Mesodermal cell (in vitro differentiated cells): Measurements from ENCODE around the gene OCRL.
"Not testable (repeated sequence)": the region's sequence is repeated elsewhere in the genome, so short reads cannot be mapped to it uniquely, and the experiment has no call there.

Source experiments
- H3K27ac ChIP-seq: 2 replicates; pipeline ENCODE4 v1.7.0; 2013; ENCODE audit warnings: mild to moderate bottlenecking, low read depth, low read length, moderate library complexity; ENCODE audit not compliant: severe bottlenecking
- H3K36me3 ChIP-seq: 2 replicates; pipeline ENCODE4 v1.7.1; 2013; ENCODE audit warnings: mild to moderate bottlenecking, low read length, moderate library complexity; ENCODE audit not compliant: control insufficient read depth, insufficient read depth
- H3K4me1 ChIP-seq: one replicate; pipeline ENCODE4 v1.7.1; 2013; ENCODE audit warnings: mild to moderate bottlenecking, low read length; ENCODE audit not compliant: insufficient read depth, control insufficient read depth, poor library complexity, severe bottlenecking
- H3K4me3 ChIP-seq: 2 replicates; pipeline ENCODE4 v1.7.0; 2013; ENCODE audit warnings: low read length, control low read depth, mild to moderate bottlenecking; ENCODE audit not compliant: insufficient read depth, poor library complexity, severe bottlenecking; ENCODE audit errors: extremely low read depth
- H3K9me3 ChIP-seq: 2 replicates; pipeline ENCODE4 v1.7.1; 2013; ENCODE audit warnings: mild to moderate bottlenecking, low read length, moderate library complexity; ENCODE audit not compliant: control insufficient read depth
- WGBS, 2 experiments: methylation state at CpG; one replicate each; pipeline ENCODE4 v1.1.5; 2013; ENCODE audit warnings: missing lambda C conversion rate in 2 of 2; ENCODE audit not compliant: insufficient coverage in 2 of 2; 5-methylcytosine and 5-hydroxymethylcytosine counted together

OCRL gene

DNA sequence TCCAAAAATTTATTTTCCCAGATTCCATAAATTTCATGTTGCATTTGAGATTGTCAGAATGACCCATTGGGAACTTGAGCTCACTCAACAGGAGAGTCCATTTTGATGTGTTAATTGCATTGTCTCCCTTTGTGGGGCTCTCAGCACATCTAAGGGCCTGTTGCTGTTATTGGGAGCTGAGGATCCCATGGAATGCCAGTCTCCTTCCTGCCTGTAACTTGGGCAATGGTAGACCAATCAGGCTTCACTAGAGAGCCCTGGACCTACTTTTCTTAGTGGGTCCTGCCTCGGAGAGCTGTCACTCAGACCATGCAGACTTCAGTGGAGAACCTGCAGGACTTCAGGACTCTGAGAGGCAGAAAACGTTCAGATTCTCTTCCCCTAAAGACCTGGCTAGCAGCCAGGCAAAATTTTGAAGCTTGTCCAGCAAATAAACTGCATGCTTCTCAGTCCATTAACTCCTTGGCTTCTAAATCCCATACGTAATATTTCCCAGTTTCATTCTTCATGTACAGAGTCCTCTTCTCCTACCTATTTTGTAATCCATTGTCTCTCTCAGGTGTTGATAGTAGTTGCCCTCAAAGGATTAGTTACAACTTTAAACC lies 25.1 kb downstream of the OCRL start:
- Histone ChIP-seq H3K4me1 (no peaks in the 10 kb centered on the region), H3K9me3 (no peaks in the 10 kb centered on the region), H3K36me3 (peaks cover 68% of the 10 kb centered on the region), H3K27ac (no peak overlapping the region), H3K4me3 (no peak overlapping the region)
- WGBS, 2 experiments = 69 to 100% methylated on average over 1 to 2 of the region's 3 CpGs

DNA sequence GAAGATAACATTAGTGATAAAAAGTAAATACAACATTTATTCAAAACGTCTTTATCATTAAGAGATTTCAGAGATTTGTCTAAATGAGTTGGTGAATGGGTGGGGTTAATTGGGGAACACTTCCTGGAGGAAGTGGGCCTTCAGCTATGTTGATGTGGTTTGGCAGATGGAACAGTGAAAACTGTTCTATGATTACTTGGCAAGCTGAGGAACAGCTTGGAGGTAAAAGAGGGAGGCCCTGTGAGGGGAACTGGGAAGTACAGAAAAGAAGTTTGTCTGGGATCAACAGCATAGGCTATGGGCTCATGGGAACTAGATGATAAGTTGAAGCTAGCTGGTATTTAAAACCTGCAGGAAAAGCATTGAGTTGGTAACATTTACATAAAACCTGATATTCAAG lies 26.0 kb downstream of the OCRL start:
- Histone ChIP-seq H3K27ac (no peak overlapping the region), H3K4me3 (no peak overlapping the region), H3K9me3 (no peaks in the 10 kb centered on the region), H3K4me1 (no peaks in the 10 kb centered on the region), H3K36me3 (peaks cover 68% of the 10 kb centered on the region)
- WGBS, 2 experiments = no CpG with 5 or more reads among the region's 1 CpG

DNA sequence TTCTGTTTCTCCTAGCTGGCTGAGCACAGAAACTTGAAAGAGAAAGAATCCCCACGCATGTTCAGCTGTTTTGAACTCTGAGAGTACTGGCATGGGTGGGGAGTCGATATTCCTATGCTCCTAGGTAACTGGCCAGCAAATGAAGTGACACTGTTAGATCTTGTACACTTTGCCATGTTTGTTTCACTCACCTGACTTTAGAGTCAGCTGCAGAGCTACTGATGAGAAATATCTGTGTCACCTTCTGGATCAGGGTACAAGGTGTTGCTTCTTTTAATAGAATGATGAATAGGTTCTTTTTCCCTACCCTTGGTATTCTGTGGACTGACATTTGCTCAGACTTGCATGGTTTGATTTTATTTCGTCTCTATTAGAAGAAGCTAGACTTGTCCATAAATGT lies 28.3 kb downstream of the OCRL start:
- Histone ChIP-seq H3K4me3 (no peak overlapping the region), H3K36me3 (peaks cover 69% of the 10 kb centered on the region), H3K9me3 (no peaks in the 10 kb centered on the region), H3K4me1 (no peaks in the 10 kb centered on the region), H3K27ac (no peak overlapping the region)
- no CpG with 5 or more reads among the region's 3 CpGs for WGBS, 2 experiments

DNA sequence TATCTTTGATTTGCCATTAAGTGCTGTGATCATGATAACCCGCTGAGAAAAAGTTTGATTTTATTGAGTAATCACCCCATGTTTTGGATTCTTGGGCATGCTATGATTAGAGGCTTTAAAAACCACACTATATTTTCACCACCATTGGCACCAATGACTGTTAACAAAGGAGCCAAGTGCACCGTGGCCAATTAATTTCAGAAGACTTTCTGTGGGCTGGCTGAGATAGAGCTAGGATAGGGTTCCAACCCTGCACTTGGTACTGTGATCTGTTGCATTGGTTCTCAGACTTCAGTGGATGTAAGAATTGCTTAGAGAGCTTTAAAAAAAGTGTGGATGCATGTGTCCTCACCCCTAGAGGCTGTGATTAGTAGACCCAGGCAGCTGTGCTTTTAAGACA lies 32.4 kb downstream of the OCRL start:
- Histone ChIP-seq H3K27ac (no peak overlapping the region), H3K9me3 (no peaks in the 10 kb centered on the region), H3K4me3 (no peak overlapping the region), H3K36me3 (peaks cover 75% of the 10 kb centered on the region), H3K4me1 (no peaks in the 10 kb centered on the region)
- no CpG with 5 or more reads among the region's 2 CpGs for WGBS, 2 experiments

DNA sequence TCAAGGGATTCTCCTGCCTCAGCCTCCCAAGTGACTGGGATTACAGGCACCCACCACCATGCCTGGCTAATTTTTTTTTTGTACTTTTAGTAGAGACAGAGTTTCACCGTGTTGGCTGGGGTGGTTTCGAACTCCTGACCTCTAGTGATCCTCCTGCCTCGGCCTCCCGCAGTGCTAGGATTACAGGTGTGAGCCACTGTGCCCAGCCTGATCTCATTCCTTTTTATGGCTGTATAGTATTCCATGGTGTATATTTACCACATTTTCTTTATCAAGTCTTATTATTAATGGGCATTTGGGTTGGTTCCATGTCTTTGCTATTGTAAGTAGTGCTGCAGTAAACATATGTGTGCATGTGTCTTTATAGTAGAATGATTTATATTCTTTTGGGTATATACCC lies 33.6 kb downstream of the OCRL start:
- H3K9me3 ChIP-seq, H3K27ac ChIP-seq, H3K4me1 ChIP-seq, H3K4me3 ChIP-seq: not testable (repeated sequence)
- WGBS, 2 experiments = no CpG with 5 or more reads among the region's 4 CpGs
- peaks cover 64% of the 10 kb centered on the region for H3K36me3 ChIP-seq

DNA sequence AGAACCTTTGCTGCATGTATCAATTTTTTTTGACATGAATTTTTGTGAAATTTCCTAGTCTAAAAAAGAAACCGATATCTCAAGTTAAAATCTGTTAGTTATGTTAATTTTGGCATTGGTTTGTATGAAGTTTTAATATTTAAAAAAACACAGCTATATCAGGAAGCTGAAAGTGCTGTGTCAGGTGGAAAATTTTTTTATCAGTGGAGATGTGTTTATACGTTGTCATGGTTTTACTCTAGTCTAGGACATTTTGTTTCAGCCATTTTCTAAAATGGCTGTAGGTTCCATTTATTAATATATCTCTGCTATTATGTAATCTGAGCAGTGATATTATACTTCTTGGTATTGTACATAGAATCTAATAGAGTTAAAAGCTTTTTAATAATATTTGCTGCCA lies 34.2 kb downstream of the OCRL start:
- H3K36me3 ChIP-seq = peaks cover 58% of the 10 kb centered on the region
- no peak overlapping the region for H3K27ac ChIP-seq
- no CpG with 5 or more reads among the region's 2 CpGs for WGBS, 2 experiments

DNA sequence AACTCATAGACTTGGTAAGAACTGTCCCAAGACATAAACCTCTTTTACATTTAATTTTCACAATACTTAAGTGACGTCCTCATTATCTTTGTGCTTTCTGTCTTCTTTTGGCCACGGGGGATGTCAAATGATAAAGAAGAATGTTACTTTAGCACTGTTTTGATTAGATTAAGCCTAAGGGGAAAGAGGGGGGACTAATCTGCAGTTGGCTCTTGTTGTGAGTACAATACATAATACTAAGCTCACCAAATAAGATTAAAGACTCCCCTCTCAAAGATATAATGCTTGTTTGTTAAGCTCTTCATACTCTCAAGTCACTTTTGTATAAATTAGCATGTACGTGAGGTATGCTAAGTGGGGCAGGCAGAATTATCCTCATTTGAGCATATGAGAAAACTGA lies 36.5 kb downstream of the OCRL start:
- Histone ChIP-seq H3K4me1 (no peaks in the 10 kb centered on the region), H3K36me3 (peaks cover 48% of the 10 kb centered on the region), H3K4me3 (no peak overlapping the region), H3K9me3 (no peaks in the 10 kb centered on the region), H3K27ac (no peak overlapping the region)
- no CpG with 5 or more reads among the region's 3 CpGs for WGBS, 2 experiments

More for the DNA sequence above, 34.2 kb downstream of the OCRL start:
- no peak overlapping the region for H3K4me3 ChIP-seq
- H3K4me1 ChIP-seq = no peaks in the 10 kb centered on the region
- no peaks in the 10 kb centered on the region for H3K9me3 ChIP-seq

DNA sequence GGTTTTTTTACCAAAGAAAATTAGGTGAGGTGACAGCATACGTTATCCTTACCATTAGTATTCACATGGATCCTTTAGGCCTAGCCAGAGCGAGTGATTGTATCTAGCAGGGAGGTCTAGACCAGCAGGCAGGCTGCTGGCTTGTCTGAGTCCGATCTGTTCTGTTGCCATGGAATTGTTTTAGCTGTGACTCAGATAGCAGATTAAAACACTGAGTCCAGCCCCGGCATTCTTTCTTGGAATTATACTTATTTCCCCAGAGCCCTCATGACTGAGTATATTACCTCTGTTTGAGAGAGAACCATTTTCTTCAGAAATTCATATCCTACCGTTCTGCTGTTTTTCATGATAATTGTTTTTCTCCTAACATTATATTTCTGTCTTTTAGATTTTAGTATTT lies 37.4 kb downstream of the OCRL start:
- Histone ChIP-seq H3K4me3 (no peak overlapping the region), H3K4me1 (no peaks in the 10 kb centered on the region), H3K9me3 (no peaks in the 10 kb centered on the region), H3K36me3 (peaks cover 39% of the 10 kb centered on the region), H3K27ac (peak overlapping the region; percentile 71)
- no CpG with 5 or more reads among the region's 5 CpGs for WGBS, 2 experiments

DNA sequence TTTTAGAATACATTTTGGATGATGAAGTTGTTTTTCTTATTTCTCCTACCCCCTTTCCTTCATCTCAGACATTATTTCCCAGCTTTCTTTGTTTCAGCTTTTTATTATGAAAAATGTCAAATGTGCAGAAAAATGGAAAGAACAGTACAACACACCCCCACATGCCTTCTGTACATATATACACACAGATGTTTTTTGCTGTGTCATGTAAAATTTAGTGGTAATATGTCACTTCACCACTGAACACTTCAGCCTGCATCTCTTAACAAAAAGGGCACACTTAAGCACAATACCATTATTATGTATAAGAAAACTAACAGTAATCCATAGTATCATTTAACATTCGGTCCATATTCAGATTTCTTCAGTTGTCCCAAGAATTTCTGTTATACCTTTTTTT lies 37.8 kb downstream of the OCRL start:
- Histone ChIP-seq H3K36me3 (peaks cover 37% of the 10 kb centered on the region), H3K9me3 (no peaks in the 10 kb centered on the region), H3K4me3 (no peak overlapping the region), H3K4me1 (no peaks in the 10 kb centered on the region), H3K27ac (peak overlapping the region; percentile 71)
- no CpG with 5 or more reads among the region's 1 CpG for WGBS, 2 experiments

DNA sequence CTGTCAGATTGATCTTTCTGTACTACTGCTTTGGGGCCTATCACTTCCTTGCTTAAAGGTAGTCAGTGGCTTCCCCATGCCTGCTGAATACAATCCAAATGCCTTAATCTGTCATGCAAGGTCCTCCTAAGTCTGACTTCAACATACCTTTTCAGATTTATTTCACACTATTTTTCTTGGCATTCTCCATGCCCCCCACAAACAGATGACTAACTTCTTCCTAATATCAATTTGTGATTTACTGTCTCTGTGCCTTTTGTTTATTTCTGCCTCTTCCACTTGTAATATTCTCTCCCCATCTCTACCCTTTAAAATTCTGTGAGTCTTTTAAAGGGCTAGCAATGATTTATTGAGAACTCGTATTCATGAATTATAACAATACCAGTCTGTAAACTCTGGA lies 41.8 kb downstream of the OCRL start:
- peaks cover 23% of the 10 kb centered on the region for H3K36me3 ChIP-seq
- WGBS, 2 experiments = no CpG with 5 or more reads among the region's 1 CpG
- no peaks in the 10 kb centered on the region for H3K4me1 ChIP-seq
- no peaks in the 10 kb centered on the region for H3K9me3 ChIP-seq
- no peak overlapping the region for H3K27ac ChIP-seq
- H3K4me3 ChIP-seq = no peak overlapping the region

DNA sequence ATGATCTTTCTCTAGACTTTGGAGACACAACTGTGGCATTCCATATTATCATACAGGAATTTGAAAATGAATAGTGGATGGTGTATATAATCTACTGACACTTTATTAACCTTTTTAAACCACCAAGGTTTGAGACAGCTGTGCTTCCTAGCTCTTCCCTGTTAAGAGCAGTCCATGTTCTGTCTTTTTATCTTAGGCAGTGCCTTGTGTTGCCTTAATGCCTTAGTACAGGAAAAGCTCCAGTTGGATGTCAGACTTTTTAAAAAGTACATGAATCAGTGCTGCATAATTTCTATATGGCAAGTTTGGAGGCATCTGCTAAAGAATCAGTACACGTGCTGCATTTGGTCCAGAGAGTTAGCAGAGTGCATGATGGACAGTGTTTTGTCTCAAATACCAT lies 45.1 kb downstream of the OCRL start:
- peaks cover 48% of the 10 kb centered on the region for H3K36me3 ChIP-seq
- no peak overlapping the region for H3K4me3 ChIP-seq
- no peaks in the 10 kb centered on the region for H3K4me1 ChIP-seq
- 100% methylated on average over 1 of the region's 1 CpG; no CpG with 5 or more reads in 1 of the 2 experiments for WGBS, 2 experiments
- H3K9me3 ChIP-seq = no peaks in the 10 kb centered on the region
- H3K27ac ChIP-seq = no peak overlapping the region
